Gastrocnemius medialis (tissue), 4 donors: ENCODE measurements around the gene SEMA3D. TPM values are rescaled to one million over a fixed set of nuclear protein-coding genes. Genes with fewer than 3 reads are reported as not detected.

Experiments
- ATAC-seq, 2 donors: fragments of 150-250 bp; one replicate each; pipeline ENCODE4 v1.9.1; 2016
- DNase-seq, 2 donors: peaks; one replicate each; pipeline ENCODE4 v3.0.0-alpha.2; 2019
- H3K27ac ChIP-seq, 4 donors: fragments of 200-600 bp; sonication (generic); 1 replicate in 1 of 4; 2 replicates in 3 of 4; pipeline ENCODE4 v1.5.1; 2016 to 2018; ENCODE audit warnings: mild to moderate bottlenecking in 2 of 4, moderate library complexity in 1 of 4
- H3K27me3 ChIP-seq, 3 donors: fragments of 200-600 bp; sonication (generic) in 2 of 3; 1 replicate in 1 of 3; 2 replicates in 2 of 3; pipeline versions ENCODE4 v1.5.1 to v1.6.0; 2016 to 2019; ENCODE audit warnings: mild to moderate bottlenecking in 1 of 3, moderate library complexity in 1 of 3
- H3K36me3 ChIP-seq, 2 donors: fragments of 200-600 bp; sonication (generic) in 1 of 2; one replicate each; pipeline ENCODE4 v1.5.1; 2017 to 2018
- H3K4me1 ChIP-seq, 2 donors: fragments of 200-600 bp; sonication (generic) in 1 of 2; one replicate each; pipeline ENCODE4 v1.5.1; 2016 to 2017; ENCODE audit warnings: mild to moderate bottlenecking in 2 of 2
- H3K4me3 ChIP-seq, 4 donors: fragments of 200-600 bp; sonication (generic) in 3 of 4; 1 replicate in 1 of 4; 2 replicates in 3 of 4; pipeline ENCODE4 v1.5.1; 2016 to 2019; ENCODE audit warnings: mild to moderate bottlenecking in 2 of 4
- H3K9me3 ChIP-seq, 3 donors: fragments of 200-600 bp; sonication (generic) in 2 of 3; 1 replicate in 1 of 3; 2 replicates in 2 of 3; pipeline ENCODE4 v1.5.1; 2016 to 2019
- CTCF ChIP-seq, 5 experiments: fragments of 450-650 bp in 3 of 5; fragments of 200-600 bp in 2 of 5; sonication (generic) in 2 of 5; IDR thresholded peaks in 4 of 5; conservative IDR thresholded peaks in 1 of 5; 1 replicate in 4 of 5; 2 replicates in 1 of 5; pipeline ENCODE4 v1.5.1; 2016 to 2019; ENCODE audit warnings: antibody characterized with exemption in 5 of 5, mild to moderate bottlenecking in 3 of 5, moderate library complexity in 3 of 5
- POLR2A ChIP-seq, 2 donors: fragments of 450-650 bp; IDR thresholded peaks; one replicate each; pipeline ENCODE4 v1.6.1; 2017; ENCODE audit warnings: antibody characterized with exemption in 2 of 2, mild to moderate bottlenecking in 2 of 2, moderate library complexity in 2 of 2
- in situ Hi-C, 4 donors: fragments of 200-750 bp; cut with MboI; loops; one replicate each; pipeline versions ENCODE4 v1.15.0 to v1.8.0; 2017; ENCODE audit warnings: low sequenced_read_pairs in 4 of 4
- intact Hi-C: fragments of 100-400 bp; cut with DNase I; formaldehyde crosslinking; loops from one replicate; pipeline ENCODE4 v1.15.1; 2023; ENCODE audit warnings: low total_unique reads
- total RNA-seq, 4 donors: library from RNA; depleted of rRNA; stranded (reverse); fragments of >200 nt; gene quantifications; one replicate each; pipeline versions ENCODE4 v1.1.0 to v1.2.3, GENCODE V29; 2016

The SEMA3D gene
- total RNA-seq, 4 donors from 2014 or later: 0.75 TPM; not detected in 3

- Histone ChIP-seq H3K27me3 (no peaks in the 10 kb centered on the region), H3K9me3 (no peaks in the 10 kb centered on the region), H3K27ac (no peak overlapping the region), H3K4me3 (no peak overlapping the region), H3K36me3 (no peaks in the 10 kb centered on the region), H3K4me1 (no peaks in the 10 kb centered on the region)
- DNase-seq: no peak
- TF ChIP-seq POLR2A (IDR thresholded peaks at IDR 0.05) (no peak), CTCF (IDR thresholded peaks at IDR 0.05 in 4 of 5, conservative IDR thresholded peaks at IDR 0.05 in 1 of 5) (no peak)
- in situ Hi-C loops (loop anchor here in 2 of 4 donors (25.0 kb wide), 2 partner anchors 524 to 1049 kb away; no protein-coding TSS in a partner anchor), intact Hi-C loops (no loop called here)
- no peak for ATAC-seq
These were observed 175.7 kb downstream of the SEMA3D start for GRCh38 chr7:85011127-85011526.

GRCh38 chr7:85010306-85010705 lies 176.6 kb downstream of the SEMA3D start:
- Histone ChIP-seq H3K27me3 (no peaks in the 10 kb centered on the region), H3K4me1 (no peaks in the 10 kb centered on the region), H3K36me3 (no peaks in the 10 kb centered on the region), H3K27ac (no peak overlapping the region), H3K4me3 (no peak overlapping the region), H3K9me3 (no peaks in the 10 kb centered on the region)
- ATAC-seq: no peak
- intact Hi-C loops: no loop called here
- DNase-seq: no peak
- in situ Hi-C loops: loop anchor here in 2 of 4 donors (25.0 kb wide), 2 partner anchors 523 to 1048 kb away; no protein-coding TSS in a partner anchor
- TF ChIP-seq CTCF (IDR thresholded peaks at IDR 0.05 in 4 of 5, conservative IDR thresholded peaks at IDR 0.05 in 1 of 5) (no peak), POLR2A (IDR thresholded peaks at IDR 0.05) (no peak)

GRCh38 chr7:85006754-85007153 lies 180.1 kb downstream of the SEMA3D start:
- Histone ChIP-seq H3K4me1 (peaks cover 0 to 3% of the 10 kb centered on the region in 2 donors), H3K27ac (no peak overlapping the region), H3K36me3 (no peaks in the 10 kb centered on the region), H3K4me3 (no peak overlapping the region), H3K9me3 (no peaks in the 10 kb centered on the region), H3K27me3 (no peaks in the 10 kb centered on the region)
- no peak for TF ChIP-seq CTCF (IDR thresholded peaks at IDR 0.05 in 4 of 5, conservative IDR thresholded peaks at IDR 0.05 in 1 of 5)
- TF ChIP-seq POLR2A (IDR thresholded peaks at IDR 0.05): no peak
- DNase-seq: no peak
- ATAC-seq: no peak
- intact Hi-C loops: no loop called here
- in situ Hi-C loops: loop anchor here in 2 of 4 donors (25.0 kb wide), 2 partner anchors 519 to 1044 kb away; no protein-coding TSS in a partner anchor

- no peak for TF ChIP-seq POLR2A (IDR thresholded peaks at IDR 0.05)
- no peak for TF ChIP-seq CTCF (IDR thresholded peaks at IDR 0.05 in 4 of 5, conservative IDR thresholded peaks at IDR 0.05 in 1 of 5)
- Histone ChIP-seq H3K4me3 (no peak overlapping the region), H3K36me3 (no peaks in the 10 kb centered on the region), H3K27ac (no peak overlapping the region), H3K9me3 (no peaks in the 10 kb centered on the region), H3K27me3 (no peaks in the 10 kb centered on the region), H3K4me1 (peaks cover 0 to 6% of the 10 kb centered on the region in 2 donors)
- no peak for DNase-seq
- in situ Hi-C loops (loop anchor here in 2 of 4 donors (25.0 kb wide), 2 partner anchors 517 to 1042 kb away; no protein-coding TSS in a partner anchor), intact Hi-C loops (no loop called here)
- ATAC-seq: no peak
These were observed 182.5 kb downstream of the SEMA3D start for GRCh38 chr7:85004402-85004801.
